GM18499 (cell line): ENCODE measurements around the gene PJA1.

Experiments
- ATAC-seq: cut with Tn5 transposase; IDR thresholded peaks from one replicate; pipeline ENCODE4 v1.9.1; 2021; ENCODE audit warnings: moderate number of reproducible peaks; ENCODE audit not compliant: insufficient read depth, unreplicated experiment

Gene PJA1, protein sequence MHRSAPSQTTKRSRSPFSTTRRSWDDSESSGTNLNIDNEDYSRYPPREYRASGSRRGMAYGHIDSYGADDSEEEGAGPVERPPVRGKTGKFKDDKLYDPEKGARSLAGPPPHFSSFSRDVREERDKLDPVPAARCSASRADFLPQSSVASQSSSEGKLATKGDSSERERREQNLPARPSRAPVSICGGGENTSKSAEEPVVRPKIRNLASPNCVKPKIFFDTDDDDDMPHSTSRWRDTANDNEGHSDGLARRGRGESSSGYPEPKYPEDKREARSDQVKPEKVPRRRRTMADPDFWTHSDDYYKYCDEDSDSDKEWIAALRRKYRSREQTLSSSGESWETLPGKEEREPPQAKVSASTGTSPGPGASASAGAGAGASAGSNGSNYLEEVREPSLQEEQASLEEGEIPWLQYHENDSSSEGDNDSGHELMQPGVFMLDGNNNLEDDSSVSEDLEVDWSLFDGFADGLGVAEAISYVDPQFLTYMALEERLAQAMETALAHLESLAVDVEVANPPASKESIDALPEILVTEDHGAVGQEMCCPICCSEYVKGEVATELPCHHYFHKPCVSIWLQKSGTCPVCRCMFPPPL

DNA sequence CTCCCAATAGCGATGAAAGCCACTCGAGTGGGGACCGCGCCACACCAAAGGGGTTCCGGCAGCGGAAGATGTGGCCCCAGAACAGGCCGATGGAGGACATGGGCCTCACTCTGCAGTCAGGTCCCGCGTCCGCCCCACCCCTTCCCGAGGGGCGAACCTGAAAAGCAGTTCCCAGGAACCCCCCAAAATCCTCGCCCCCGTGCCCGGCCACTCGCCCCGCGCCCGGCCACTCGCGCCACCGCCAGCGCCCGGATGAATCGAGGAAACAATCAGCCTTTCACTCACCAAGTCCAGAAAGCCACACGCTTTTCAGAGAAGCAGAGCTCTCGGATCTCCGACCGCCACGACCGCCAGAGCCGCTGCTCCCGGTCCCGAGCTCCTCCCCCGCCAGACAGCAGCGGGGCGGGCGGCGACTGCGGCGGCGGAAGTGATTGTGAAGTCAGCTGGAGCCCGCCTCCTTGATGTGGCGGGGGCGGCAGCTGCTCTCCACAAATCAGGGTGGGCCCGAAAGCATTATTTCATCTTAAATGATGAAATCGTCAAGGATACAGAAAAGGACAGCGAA lies at the start of gene PJA1:
Gene PJA1, minus strand, starts transcription at position 367 of the 565 bp plus-strand sequence. CDS start 2,380 bp downstream, outside the sequence.
- ATAC-seq: no peak

DNA sequence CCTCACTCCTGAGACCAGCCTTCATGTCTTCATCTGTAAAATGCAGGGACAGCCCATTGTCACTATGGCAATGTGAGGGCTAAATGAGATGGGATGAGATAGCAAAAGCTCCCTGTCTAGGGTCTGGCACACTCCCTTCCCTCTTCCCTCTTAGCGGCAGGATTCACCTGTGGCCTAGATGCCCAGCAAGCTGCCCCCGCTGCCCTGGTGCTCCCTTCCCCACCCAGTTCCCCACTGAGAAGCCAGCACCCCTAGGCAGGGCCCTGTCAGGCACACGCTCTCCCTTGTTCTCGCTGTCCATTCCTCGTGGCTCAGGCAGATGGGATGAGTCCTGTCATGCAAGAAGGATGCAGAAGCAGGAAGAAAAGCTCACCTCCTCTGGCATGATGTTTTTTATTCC lies 49.2 kb upstream of the PJA1 start:
- ATAC-seq: no peak

DNA sequence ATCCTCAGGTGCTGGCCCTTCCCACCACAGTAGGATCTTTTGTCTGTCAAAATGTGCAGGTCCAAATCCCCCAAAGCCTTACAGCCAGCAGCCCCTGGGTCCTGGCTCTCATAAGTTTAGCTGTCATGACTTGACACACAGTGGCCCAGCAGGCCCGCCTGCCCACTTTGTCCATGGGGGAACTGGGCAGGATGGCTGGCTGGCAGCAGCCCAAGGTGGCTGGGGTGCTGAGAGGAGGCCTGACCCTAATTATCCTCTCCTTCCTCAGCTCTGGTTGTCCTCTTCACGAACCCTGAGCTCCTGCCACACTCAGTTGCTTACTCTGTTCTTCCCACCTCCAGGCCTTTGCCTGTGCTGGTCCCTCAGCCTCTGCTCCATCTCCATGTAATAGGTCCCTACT lies 46.4 kb upstream of the PJA1 start:
- ATAC-seq: no peak

DNA sequence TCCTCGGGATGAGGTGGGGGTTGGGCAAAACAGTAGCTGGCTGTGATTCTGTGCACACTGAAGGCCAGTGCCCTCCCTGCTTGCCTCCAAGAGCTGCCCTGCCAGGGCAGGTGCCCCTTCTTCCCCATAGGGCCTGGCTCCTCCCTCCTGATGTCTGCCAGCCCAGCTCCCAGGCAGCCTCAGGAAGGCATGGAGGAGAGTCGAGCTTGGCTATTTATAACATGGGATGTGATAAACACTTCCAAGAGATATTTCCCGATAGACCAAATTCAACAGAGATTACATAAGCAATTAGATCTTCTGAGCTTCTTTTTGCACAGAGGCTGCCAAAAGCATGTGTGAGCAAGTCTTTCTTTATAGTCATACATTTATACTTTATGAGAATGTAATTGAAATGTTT lies 45.3 kb upstream of the PJA1 start:
- ATAC-seq: no peak

DNA sequence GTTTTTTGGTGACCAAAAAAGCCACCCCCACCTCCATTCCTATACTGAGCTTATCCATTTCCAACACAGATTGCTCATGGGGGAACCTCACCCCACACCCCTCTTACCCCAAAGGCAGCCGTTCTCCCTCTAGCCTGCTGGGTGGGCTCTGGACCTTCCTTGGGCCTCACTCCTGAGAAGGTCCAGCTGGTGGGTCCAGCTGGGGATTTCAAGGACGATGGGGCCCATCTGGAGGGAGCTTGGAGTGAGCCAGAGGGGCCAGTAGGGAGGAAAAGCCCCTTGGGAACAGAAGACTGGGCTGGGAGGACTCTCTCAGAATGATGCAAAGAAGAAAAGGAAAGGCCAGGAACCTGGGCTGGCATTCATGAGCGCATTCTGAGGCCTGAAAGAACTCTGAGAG lies 42.0 kb upstream of the PJA1 start:
- ATAC-seq: no peak

DNA sequence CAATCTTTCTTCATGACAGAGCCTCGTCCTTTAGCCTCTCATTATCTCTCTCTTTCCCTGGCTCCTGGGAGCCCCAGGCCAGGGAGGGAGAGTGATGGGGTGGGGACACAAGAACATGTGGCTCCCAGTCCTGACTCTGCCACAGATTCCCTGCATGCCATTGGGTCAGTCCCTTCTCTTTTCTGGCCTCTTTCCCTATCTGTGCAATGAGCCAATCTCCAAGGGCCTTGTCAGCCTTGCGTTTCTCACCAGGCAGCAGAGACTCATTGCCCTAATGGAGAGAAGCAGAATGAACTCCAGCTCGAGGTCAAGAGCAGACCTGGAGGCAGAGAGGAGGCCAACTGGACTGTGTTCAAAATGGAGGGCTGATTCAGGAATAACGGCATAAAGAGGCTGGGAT lies 38.4 kb upstream of the PJA1 start:
- ATAC-seq: no peak

DNA sequence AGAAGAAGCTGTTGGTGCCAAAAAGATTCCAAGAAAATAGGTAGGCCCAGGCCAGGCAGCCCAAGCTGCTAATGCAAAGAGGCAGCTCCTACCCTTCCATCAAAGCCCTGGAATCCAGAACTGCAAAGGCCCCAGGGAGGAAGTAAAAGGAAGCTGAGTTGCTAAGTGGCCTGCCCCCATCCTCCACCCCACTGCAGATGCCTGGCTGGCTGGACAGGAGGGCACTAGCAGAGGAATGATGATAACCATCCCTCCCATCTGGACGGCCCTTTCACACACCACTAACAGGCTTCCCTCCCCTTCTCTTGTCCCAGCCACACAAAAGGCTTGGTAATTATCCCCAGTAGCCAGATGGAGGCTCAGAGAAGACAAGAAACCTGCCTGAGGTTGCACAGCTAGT lies 32.4 kb upstream of the PJA1 start:
- no peak for ATAC-seq

DNA sequence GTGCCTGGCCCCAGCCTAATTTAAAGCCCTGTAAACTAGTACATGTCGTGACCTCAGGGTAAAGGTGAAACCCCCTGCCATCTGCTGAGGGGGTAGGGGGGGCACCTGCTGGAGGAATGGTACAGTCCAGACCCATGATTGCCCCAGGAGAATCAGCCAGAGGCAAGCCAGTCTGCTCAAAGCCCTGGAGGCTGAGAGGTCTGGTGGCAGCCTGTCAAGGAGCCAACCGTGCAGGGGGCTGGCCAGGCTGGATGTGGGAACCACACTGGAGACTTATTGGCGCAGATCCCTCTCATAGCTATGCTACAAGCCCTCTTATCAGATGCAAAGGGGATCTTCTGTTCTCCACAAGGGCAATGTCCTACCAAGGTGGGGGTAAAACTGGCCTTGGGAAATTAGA lies 31.4 kb upstream of the PJA1 start:
- ATAC-seq: no peak

DNA sequence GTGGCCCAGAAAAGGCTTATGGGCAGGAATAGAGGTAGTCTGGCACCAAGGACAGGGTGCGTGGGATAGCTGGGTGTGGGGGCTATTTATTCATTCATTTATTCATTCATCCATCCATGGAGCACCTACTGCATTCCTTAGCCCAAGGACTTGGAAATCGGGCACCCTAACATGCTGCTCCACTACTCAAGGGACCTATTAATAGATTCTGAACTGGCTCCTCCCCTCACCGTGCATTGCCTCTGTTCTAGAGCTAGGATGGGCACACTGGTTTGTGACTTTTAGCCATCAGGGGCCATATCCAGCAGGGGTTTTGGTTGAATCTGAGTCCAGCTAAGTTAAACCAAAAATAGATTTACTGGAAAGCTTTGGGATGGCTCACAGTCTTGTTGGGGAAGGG lies 30.6 kb upstream of the PJA1 start:
- no peak for ATAC-seq

DNA sequence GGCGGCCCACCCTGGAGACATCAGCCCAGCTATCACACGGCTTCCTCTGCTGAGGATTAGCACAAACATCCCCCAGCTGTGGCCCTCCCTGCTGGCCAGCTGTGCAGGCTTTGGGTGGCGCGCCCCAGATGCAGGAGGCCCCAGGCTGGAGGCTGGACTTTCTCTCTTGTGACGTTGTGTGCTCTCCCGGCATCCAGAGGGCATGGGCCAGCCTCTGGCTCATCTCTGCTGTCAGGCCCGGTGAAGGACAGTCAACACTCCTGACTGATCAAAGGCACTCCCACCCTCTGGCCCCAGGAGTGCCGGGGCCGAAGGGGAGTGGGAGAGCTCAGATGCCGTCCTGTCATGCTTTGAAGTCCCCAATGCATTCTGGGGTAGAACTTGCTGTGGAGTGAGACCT lies 29.9 kb upstream of the PJA1 start:
- no peak for ATAC-seq

DNA sequence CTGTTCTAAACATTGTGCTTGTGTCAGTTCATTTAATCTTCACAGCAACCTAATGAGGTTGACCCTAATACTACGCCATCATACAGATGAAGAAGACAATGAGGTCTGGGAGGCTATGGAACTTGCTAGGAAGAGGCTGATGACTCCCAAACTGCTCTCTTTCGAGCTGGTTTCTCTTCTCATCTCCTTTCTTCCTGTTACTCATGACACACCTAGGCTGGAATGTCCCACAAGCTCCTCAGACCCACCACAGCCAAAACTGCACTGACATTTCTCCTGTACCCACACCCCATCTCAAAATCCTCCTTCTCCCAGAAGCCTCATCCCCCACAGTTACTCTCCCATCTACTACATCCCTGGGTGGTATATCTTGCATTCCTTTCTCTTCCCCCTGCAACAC lies 27.4 kb upstream of the PJA1 start:
- no peak for ATAC-seq

DNA sequence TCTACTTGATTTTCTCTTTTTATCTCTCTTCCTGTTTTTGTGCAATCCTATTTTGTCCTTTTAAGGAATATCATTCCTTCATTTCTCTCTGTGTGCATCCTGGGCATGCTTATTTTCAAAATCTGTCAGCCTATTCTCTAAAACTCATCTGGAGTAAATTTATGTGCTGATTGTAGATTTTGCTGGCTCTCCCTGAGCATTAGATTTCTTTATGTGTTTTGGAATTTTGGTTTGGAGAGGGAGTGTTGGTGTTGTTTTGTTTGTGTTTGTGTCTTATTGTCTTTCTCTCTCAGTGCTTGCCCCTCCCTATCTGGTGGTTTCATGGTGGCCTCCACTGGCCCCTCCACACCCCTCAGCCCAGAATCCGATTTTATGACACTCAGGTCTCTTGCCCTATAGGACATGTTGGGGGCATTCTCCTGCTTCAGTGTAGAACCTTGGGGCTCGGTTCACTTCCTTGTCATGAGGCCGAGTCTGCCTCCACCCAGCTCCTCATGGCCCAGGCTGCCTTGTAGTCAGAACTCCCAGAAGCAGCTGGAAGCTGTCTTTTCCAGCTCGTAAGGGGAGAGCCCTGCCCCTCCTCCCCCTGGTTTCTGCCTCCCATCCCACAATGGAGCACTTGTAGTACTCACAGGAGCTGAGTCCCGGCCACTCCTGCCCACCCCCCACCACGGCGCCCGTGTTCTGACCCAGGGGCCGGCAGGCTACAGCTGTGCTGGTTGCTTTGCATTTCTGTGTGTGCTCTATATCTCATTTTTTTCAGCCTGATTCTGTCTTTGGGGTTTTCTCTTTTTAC lies 24.5 kb upstream of the PJA1 start:
- ATAC-seq: no peak

DNA sequence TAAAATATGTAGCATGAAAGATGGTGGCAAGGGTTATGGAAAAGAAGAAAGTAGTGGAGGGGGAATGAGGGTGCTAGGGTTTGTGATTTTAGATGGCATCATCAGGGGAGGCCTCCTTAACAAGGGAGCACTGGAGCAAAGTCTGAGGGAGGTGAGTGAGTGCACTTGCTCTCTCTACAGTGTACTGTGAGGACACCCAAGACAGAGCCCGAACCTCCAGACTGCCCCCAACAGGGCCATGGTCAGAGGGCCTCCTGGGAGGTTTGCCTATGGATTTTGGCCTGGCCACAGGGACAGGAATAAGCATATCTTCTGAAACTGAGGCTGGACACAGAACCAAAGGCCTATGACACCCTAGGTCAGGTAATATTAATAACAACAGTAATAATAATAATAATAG lies 21.4 kb upstream of the PJA1 start:
- ATAC-seq: no peak

DNA sequence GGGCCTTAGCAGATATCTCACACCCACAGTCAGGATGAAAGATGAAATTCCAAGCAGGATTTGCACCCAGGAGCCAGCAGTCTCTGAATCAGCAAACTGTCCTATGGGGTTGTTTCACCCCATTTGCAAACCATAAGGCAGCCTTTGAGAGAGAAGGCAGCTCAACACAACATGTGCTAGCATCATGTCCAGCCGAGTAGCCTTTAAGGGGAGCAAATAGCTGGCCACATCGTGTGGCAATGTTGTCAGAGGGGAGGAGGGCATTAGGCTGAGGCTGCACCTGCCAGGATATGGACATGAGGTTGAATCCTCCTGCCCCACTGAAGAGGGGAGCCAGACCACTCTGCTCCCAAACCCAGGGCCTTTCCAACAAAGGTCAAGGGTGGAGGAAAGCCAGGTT lies 20.6 kb upstream of the PJA1 start:
- no peak for ATAC-seq

DNA sequence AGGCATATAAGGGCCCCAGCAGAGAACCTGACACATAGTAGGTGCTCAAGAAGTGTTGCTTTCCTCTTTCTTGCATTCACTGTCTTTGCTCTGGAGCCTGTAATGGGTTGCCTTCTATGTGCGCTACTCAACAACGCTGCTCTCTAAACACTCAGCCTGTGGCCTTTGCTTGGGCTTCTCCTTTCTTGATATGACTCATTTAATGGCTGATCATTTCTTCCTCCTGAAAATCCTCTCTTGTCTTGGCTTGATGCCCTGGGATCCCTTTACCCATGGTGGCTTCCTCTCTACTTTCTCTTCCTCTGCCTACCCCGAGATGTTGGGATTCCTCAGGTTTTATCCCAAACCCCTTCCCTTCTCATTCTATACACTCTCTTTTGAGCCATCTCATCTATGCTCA lies 19.9 kb upstream of the PJA1 start:
- no peak for ATAC-seq

DNA sequence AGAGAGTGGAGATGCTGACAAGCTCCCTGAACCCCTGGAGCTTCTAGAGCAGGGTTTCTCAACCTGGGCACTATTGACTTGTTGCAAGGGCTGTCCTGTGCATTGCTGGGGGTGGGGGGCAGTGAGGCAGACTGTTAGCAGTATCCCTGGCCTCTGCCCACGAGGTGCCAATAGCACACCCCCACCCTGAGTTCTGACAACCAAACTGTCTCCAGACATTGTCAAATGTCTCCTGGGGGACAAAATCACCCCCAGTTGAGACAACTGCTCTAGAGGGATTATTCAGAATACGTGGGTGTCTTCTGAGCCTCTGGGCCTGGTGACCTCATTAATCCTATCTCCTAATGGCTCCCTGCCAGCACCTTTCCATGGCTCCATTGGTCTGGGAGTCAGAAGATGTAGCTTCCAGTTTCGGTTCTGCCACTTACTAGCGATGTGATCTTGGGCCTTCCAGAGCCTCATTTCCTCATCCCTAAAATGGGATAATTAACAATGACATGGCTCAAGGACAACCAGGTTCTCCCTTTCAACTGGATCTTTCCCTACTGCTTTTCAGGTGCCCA lies 17.6 kb upstream of the PJA1 start:
- ATAC-seq: no peak

DNA sequence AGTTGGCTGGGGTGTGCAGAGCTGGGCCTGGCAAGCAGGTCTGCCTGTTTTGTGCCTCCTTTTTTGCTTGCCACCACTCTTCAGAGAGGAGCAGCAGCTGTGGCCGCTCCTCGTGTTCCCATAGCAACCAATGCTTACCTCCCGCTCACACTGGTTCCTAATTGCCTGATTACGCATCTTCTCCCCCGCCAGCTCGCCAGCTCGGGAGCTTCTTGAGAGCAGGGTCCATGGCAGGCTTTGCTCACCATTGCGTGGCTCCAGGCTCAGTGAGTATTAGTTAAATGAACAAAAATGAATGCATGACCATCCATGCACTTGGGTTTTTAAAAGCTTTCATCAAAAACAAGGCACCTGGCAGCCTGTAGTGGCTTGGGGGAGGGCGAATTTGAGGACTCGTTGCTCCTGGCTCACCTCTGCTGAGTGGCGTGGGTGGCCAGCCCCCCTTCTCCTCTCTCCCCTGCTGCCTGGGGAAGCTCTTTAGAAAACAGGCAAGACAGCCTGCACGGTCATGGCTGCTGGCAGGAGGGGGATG lies 14.2 kb upstream of the PJA1 start:
- no peak for ATAC-seq

DNA sequence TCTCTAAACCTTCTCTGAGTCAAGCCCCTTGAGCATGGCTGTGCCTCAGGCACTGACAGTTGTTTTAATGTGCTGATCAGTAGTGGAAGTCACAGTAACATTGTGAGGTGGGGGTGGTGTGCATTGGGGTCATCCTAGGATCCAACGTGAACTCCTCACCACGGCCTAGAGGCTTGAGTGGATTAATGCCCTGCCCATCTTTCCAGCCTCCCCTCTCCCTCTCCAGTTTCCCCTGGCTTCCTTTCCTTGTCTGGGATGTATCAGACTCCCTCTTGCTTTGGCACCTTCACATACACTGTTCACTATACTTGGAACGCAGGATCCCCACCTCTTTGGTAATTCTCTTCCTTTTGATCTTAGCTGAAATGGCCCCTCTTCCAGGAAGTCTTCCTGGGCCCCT lies 13.3 kb upstream of the PJA1 start:
- ATAC-seq: no peak

DNA sequence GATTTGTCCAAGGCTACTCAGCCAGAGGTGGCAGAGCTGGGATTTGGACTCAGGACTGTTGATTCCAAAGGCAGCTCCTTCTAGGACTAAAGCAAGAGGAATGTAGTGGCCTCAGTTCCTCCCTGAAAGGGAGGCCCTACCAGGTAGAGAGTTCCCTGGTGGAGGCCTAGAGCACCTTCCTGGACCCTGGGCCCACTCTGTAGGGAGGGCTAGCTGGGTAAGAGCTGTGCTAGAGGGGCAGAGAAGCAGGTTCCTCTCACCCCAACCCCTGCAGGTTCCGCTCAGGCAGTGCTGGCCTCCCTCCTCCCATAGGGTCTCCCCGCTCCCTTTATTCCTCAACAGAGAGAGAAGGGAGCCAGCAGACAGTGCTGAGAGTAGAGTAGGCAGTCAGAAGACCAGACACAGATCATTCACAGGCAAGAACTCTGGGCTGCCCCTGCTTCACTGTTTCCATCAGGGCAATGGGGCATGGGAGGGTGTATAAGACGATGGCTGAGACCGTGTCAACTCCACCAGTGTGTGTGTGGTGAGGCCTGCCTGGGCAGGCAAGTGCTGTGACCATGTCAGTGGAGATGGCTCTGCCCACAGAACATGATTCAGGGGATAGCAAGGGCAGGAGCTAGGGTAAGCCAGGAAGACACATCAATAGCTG lies 12.4 kb upstream of the PJA1 start:
- ATAC-seq: no peak

DNA sequence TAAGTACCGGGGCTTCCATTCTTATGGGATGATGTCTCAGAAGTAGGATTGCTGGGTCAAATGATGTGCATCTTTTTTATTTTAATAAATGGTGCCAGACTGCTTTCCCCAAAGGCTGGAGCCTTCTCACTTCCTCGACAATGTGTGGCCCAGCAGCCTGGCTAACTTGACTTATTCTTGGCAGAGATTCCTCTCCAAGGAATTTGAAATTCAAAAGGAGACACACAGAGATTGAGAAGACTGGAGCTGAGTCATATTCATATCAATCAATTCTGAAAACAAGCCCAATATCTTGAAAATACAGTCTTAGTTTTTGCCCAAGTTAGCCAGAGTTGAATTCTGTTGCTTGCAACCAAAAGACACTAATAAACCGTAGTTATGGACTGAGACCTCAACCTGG lies 10.8 kb upstream of the PJA1 start:
- ATAC-seq: no peak
